Right lobe of liver (tissue), 6 donors: ENCODE results near the gene NDUFA8. TPM values are rescaled to one million over a fixed set of nuclear protein-coding genes. Genes with fewer than 3 reads are reported as not detected.
A peak's percentile ranks its signal among the peaks of the same experiment; 100 is the strongest.

Source experiments
- ATAC-seq, 4 donors: fragments of 200-7000 bp; cut with Tn5 transposase; one replicate each; pipeline ENCODE4 v1.9.1; 2020; ENCODE audit warnings: mild to moderate bottlenecking in 4 of 4, moderate library complexity in 4 of 4
- DNase-seq, 3 donors: peaks; one replicate each; pipeline ENCODE4 v3.0.0-alpha.2; 2020
- H3K27ac ChIP-seq, 3 donors: fragments of 200-600 bp; one replicate each; pipeline ENCODE4 v1.8.0; 2022
- H3K27me3 ChIP-seq, 2 donors: fragments of 200-600 bp; one replicate each; pipeline ENCODE4 v1.8.0; 2022
- H3K36me3 ChIP-seq, 4 donors: fragments of 200-600 bp; sonication (generic) in 1 of 4; one replicate each; pipeline versions ENCODE4 v1.5.1 to v1.8.0; 2017 to 2022; ENCODE audit warnings: control low read depth in 1 of 4
- H3K4me1 ChIP-seq, 4 donors: fragments of 200-600 bp; sonication (generic) in 1 of 4; one replicate each; pipeline versions ENCODE4 v1.5.1 to v1.8.0; 2017 to 2022; ENCODE audit warnings: control low read depth in 1 of 4
- H3K4me3 ChIP-seq, 3 donors: fragments of 200-600 bp; one replicate each; pipeline ENCODE4 v1.8.0; 2022
- H3K9me3 ChIP-seq, 4 donors: fragments of 200-600 bp; sonication (generic) in 1 of 4; one replicate each; pipeline versions ENCODE4 v1.5.1 to v1.8.0; 2017 to 2022; ENCODE audit warnings: control low read depth in 1 of 4
- POLR2A ChIP-seq: fragments of 450-650 bp; IDR thresholded peaks from one replicate; pipeline ENCODE4 v1.6.1; 2017; ENCODE audit warnings: antibody characterized with exemption, mild to moderate bottlenecking
- WGBS: methylation state at CpG from one replicate; pipeline ENCODE4 v1.1.6; 2018; ENCODE audit warnings: low coverage, low lambda C conversion rate; ENCODE audit not compliant: insufficient coverage; ENCODE audit errors: missing lambda C conversion rate; 5-methylcytosine and 5-hydroxymethylcytosine counted together
- intact Hi-C, 2 donors: fragments of 100-400 bp; cut with DNase I; formaldehyde crosslinking; loops; one replicate each; pipeline versions ENCODE4 v1.11.2 to v1.14.1; 2022
- total RNA-seq, 6 experiments: library from RNA; depleted of rRNA in 2 of 6; stranded (reverse); fragments of >200 nt in 2 of 6; fragmentation: NEBNext Ultra II Directional in 3 of 6; extraction: Animal tissue kit (Norgen Biotek cat#: 25700) in 3 of 6; gene quantifications; one replicate each; pipeline versions ENCODE4 v1.1.0 to v1.2.4, GENCODE V29; 2016 to 2023
- TF ChIP-seq, protein P1 (sequence below), 4 donors: fragments of 200-600 bp in 3 of 4; fragments of 450-650 bp in 1 of 4; IDR thresholded peaks; one replicate each; pipeline versions ENCODE4 v1.5.1 to v1.8.0; 2016 to 2022; ENCODE audit warnings: antibody characterized with exemption in 4 of 4, mild to moderate bottlenecking in 2 of 4
- donor health status: DM: no; HTN: yes; CAD: no.
- donor health status: DM: no; HTN: no; CAD: no.
- donor health status: DM: no; HTN: no; CAD: no.
- donor health status: DM: no; HTN: yes; CAD: no.
- donor health status: DM: no; HTN: yes; CAD: no.

NDUFA8 gene
- total RNA-seq, 6 experiments from 2014 or later = 27.3 to 43.9 (median 29.0) TPM

DNA sequence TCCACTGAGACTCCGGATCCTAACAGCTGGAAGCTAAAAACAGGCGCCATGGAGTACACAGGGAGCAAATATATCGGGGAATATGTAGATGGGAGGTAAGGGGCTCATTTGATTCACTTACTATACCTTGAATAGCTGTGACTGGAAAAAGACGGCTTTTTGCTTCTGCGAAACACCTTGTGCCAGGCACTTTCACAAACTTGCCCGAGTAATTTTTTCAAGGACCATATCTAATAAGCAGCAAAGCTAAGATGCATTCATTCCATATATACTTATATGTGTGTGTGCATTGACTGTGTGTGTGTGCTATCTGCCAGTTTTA lies 307 bp upstream of the NDUFA8 start:
- intact Hi-C loops = no loop called here
- peak overlapping the region; percentile 75 to 99 (median 85) for H3K4me3 ChIP-seq
- 24% methylated on average over 6 of the region's 6 CpGs for WGBS
- DNase-seq = no peak
- no peaks in the 10 kb centered on the region for H3K27me3 ChIP-seq
- no peaks in the 10 kb centered on the region for H3K36me3 ChIP-seq
- TF ChIP-seq, protein P1, sequence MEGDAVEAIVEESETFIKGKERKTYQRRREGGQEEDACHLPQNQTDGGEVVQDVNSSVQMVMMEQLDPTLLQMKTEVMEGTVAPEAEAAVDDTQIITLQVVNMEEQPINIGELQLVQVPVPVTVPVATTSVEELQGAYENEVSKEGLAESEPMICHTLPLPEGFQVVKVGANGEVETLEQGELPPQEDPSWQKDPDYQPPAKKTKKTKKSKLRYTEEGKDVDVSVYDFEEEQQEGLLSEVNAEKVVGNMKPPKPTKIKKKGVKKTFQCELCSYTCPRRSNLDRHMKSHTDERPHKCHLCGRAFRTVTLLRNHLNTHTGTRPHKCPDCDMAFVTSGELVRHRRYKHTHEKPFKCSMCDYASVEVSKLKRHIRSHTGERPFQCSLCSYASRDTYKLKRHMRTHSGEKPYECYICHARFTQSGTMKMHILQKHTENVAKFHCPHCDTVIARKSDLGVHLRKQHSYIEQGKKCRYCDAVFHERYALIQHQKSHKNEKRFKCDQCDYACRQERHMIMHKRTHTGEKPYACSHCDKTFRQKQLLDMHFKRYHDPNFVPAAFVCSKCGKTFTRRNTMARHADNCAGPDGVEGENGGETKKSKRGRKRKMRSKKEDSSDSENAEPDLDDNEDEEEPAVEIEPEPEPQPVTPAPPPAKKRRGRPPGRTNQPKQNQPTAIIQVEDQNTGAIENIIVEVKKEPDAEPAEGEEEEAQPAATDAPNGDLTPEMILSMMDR (IDR thresholded peaks at IDR 0.05) = no peak
- TF ChIP-seq POLR2A = no peak
- peaks cover 0 to 14% (median 0%) of the 10 kb centered on the region in 4 donors for H3K4me1 ChIP-seq
- no peak overlapping the region for H3K27ac ChIP-seq
- H3K9me3 ChIP-seq = no peaks in the 10 kb centered on the region
- ATAC-seq = no peak

DNA sequence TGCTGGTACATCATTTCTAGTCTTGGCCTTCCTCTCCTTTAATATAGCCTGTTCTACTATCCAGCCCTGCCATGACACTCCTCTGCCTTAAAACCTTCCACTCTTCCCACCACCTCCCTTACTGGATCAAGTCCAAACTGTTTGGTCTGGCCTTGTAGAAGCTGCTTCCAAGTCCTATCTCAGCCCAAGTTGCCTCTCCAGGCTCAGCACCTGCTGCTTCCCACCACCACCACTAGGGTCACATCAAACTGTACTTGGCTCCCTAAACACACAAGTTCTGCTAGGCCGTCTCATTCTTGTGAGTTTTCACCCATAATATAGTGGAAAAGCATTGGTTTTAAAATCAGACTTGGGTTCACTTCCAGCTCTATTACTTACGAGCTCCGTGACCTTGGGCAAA lies 1.4 kb downstream of the NDUFA8 start:
- DNase-seq = no peak
- ATAC-seq = no peak
- no peaks in the 10 kb centered on the region for H3K36me3 ChIP-seq
- no peaks in the 10 kb centered on the region for H3K27me3 ChIP-seq
- H3K4me1 ChIP-seq = peaks cover 0 to 14% (median 0%) of the 10 kb centered on the region in 4 donors
- WGBS = 81% methylated on average over 3 of the region's 3 CpGs
- no peaks in the 10 kb centered on the region for H3K9me3 ChIP-seq
- TF ChIP-seq POLR2A = no peak
- TF ChIP-seq, protein P1 (IDR thresholded peaks at IDR 0.05) = peak; percentile 10 to 32 (median 21)
- no peak overlapping the region for H3K4me3 ChIP-seq
- no peak overlapping the region for H3K27ac ChIP-seq
- intact Hi-C loops = no loop called here

DNA sequence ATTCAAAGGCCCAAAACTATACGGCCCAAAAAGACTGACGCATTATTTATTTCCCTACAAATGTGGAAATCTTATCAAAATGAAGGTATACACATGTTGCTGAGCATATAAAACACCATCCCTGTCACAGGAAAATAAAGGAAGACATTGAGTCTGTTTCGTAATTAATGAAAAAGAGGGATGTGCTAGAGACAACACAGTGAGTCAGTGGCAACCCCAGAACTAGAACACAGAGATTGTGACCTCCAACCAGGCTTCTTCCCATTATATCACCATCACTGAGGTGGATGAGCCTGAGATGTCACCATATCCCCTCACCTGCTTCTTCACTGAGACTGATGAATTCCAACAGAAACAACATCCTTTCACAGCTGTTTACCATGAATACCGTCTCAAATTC lies 3.8 kb downstream of the NDUFA8 start:
- no peak for DNase-seq
- no peaks in the 10 kb centered on the region for H3K27me3 ChIP-seq
- no peak for TF ChIP-seq POLR2A
- TF ChIP-seq, protein P1 (IDR thresholded peaks at IDR 0.05) = no peak
- H3K36me3 ChIP-seq = no peaks in the 10 kb centered on the region
- 64% methylated on average over 4 of the region's 4 CpGs for WGBS
- intact Hi-C loops = no loop called here
- H3K4me1 ChIP-seq = peaks cover 0 to 14% (median 0%) of the 10 kb centered on the region in 4 donors
- no peak overlapping the region for H3K4me3 ChIP-seq
- H3K27ac ChIP-seq = no peak overlapping the region
- ATAC-seq = no peak
- H3K9me3 ChIP-seq = no peaks in the 10 kb centered on the region

DNA sequence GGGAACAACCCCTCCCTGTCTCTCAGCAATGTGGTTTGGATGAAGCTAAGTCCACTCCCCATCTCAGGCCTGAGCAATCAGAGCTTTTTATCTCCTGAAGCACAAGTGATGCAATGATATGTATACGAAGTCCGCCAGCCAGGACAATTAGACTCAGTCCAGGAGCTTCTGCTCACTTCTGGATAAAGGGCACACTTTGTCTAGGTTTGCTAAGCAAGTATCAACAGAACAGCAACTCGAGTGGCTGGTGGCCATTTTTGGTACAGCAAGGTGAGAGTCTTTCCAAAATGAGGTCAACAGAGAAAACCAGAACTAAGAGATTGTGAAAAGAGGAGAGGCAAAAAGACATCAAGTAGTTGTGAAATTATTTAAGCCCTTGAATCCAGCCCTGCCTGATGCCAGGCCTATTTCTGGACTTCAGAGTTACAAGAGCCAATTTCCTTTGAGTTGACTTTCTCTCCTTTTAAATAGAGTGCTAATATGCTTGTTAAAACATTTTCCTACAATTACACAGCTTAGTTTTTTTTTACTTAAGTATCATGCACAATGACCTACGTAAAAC lies 8.2 kb downstream of the NDUFA8 start:
- no peak overlapping the region for H3K27ac ChIP-seq
- intact Hi-C loops = no loop called here
- TF ChIP-seq, protein P1 (IDR thresholded peaks at IDR 0.05) = no peak
- no peak for TF ChIP-seq POLR2A
- no peak overlapping the region for H3K4me3 ChIP-seq
- ATAC-seq (no peak), DNase-seq (no peak)
- H3K9me3 ChIP-seq = no peaks in the 10 kb centered on the region
- H3K36me3 ChIP-seq = peaks cover 0 to 18% (median 5%) of the 10 kb centered on the region in 4 donors
- H3K4me1 ChIP-seq = no peaks in the 10 kb centered on the region
- WGBS = 80% methylated on average over 4 of the region's 4 CpGs
- H3K27me3 ChIP-seq = no peaks in the 10 kb centered on the region

DNA sequence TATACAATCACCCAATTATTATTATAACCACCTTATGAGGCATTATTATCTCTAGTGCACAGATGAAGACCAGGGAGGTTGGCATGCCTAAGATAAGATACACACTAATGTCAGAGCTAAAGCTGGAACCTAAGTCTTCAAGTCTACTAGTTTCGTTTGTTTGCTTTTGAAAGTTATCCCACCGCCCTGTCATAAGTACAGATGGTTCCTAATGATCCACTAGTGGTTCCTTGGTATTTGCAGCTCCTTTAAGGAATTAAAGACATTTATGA lies 14.1 kb downstream of the NDUFA8 start:
- ATAC-seq (no peak), DNase-seq (no peak)
- intact Hi-C loops = no loop called here
- Histone ChIP-seq H3K4me3 (no peak overlapping the region), H3K9me3 (no peaks in the 10 kb centered on the region), H3K36me3 (peaks cover 0 to 47% (median 12%) of the 10 kb centered on the region in 4 donors), H3K4me1 (no peaks in the 10 kb centered on the region), H3K27me3 (no peaks in the 10 kb centered on the region), H3K27ac (no peak overlapping the region)
- 96% methylated on average over 2 of the region's 2 CpGs for WGBS
- no peak for TF ChIP-seq POLR2A
- TF ChIP-seq, protein P1 (IDR thresholded peaks at IDR 0.05) = no peak
